GM12878 (cell line): ENCODE data around the gene FNDC11. TPM values are rescaled to one million over a fixed set of nuclear protein-coding genes. Genes with fewer than 3 reads are reported as not detected.
A peak's percentile ranks its signal among the peaks of the same experiment; 100 is the strongest.

Experiments
- CREM ChIP-seq: IDR thresholded peaks from 2 replicates; pipeline ENCODE4 v1.6.1; 2014; ENCODE audit warnings: antibody characterized with exemption, low read depth
- E4F1 ChIP-seq: fragments of 450-650 bp; IDR thresholded peaks from 2 replicates; pipeline ENCODE4 v1.6.1; 2018; ENCODE audit warnings: borderline replicate concordance, mild to moderate bottlenecking; ENCODE audit not compliant: partially characterized antibody
- HDAC6 ChIP-seq: fragments of 200-600 bp; sonication (generic); IDR thresholded peaks from one replicate; pipeline ENCODE4 v1.8.0; 2017; ENCODE audit warnings: antibody characterized with exemption; ENCODE audit not compliant: unreplicated experiment
- HSF1 ChIP-seq: fragments of 150-350 bp; IDR thresholded peaks from 2 replicates; pipeline ENCODE4 v1.6.1; 2014; ENCODE audit warnings: mild to moderate bottlenecking, low read depth, low read length
- MEF2A ChIP-seq: IDR thresholded peaks from 2 replicates; pipeline ENCODE4 v1.6.1; 2011; ENCODE audit warnings: low read depth, mild to moderate bottlenecking, low read length, moderate library complexity; ENCODE audit not compliant: insufficient read depth
- MLLT1 ChIP-seq: fragments of 450-650 bp; IDR thresholded peaks from 2 replicates; pipeline ENCODE4 v1.6.1; 2016; ENCODE audit warnings: mild to moderate bottlenecking
- MTA2 ChIP-seq: fragments of 450-650 bp; IDR thresholded peaks from 2 replicates; pipeline ENCODE4 v1.6.1; 2016; ENCODE audit warnings: low read depth, mild to moderate bottlenecking, moderate library complexity
- MYB ChIP-seq: fragments of 150-350 bp; IDR thresholded peaks from 2 replicates; pipeline ENCODE4 v1.6.1; 2014; ENCODE audit warnings: mild to moderate bottlenecking, low read depth, low read length, borderline replicate concordance
- NBN ChIP-seq: fragments of 450-650 bp; IDR thresholded peaks from 2 replicates; pipeline ENCODE4 v1.6.1; 2016
- RELA ChIP-seq: fragments of 450-650 bp; IDR thresholded peaks from 2 replicates; pipeline ENCODE4 v1.8.0; 2014; ENCODE audit warnings: borderline replicate concordance; ENCODE audit not compliant: partially characterized antibody
- RFX5 ChIP-seq: IDR thresholded peaks from 2 replicates; pipeline ENCODE4 v1.6.1; 2011; ENCODE audit warnings: low read depth, low read length, improper control_type of control experiment
- STAT1 ChIP-seq: fragments of 450-650 bp; conservative IDR thresholded peaks from 2 replicates; pipeline ENCODE4 v1.6.1; 2014; ENCODE audit warnings: antibody characterized with exemption, mild to moderate bottlenecking
- SUZ12 ChIP-seq: fragments of 200-600 bp; sonication (generic); IDR thresholded peaks from one replicate; pipeline ENCODE4 v1.6.1; 2018; ENCODE audit warnings: antibody characterized with exemption, mild to moderate bottlenecking; ENCODE audit not compliant: unreplicated experiment
- TCF3 ChIP-seq: IDR thresholded peaks from 2 replicates; pipeline ENCODE4 v1.6.1; 2012; ENCODE audit warnings: low read depth, mild to moderate bottlenecking, low read length, borderline replicate concordance; ENCODE audit not compliant: insufficient read depth
- USF1 ChIP-seq: IDR thresholded peaks from 2 replicates; pipeline ENCODE4 v1.6.1; 2011; ENCODE audit warnings: borderline replicate concordance, low read depth, mild to moderate bottlenecking, moderate library complexity, mixed read lengths, low read length; ENCODE audit not compliant: insufficient read depth; ENCODE audit errors: extremely low read length
- ZNF217 ChIP-seq: fragments of 450-650 bp; IDR thresholded peaks from 2 replicates; pipeline ENCODE4 v1.6.1; 2017; ENCODE audit warnings: antibody characterized with exemption, mild to moderate bottlenecking
- ZNF24 ChIP-seq: fragments of 450-650 bp; IDR thresholded peaks from 2 replicates; pipeline ENCODE4 v1.6.1; 2017; ENCODE audit warnings: antibody characterized with exemption, mild to moderate bottlenecking
- ZNF687 ChIP-seq: fragments of 450-650 bp; IDR thresholded peaks from 2 replicates; pipeline ENCODE4 v1.6.1; 2017; ENCODE audit warnings: mild to moderate bottlenecking, moderate library complexity
- ZZZ3 ChIP-seq: IDR thresholded peaks from 2 replicates; pipeline ENCODE4 v1.6.1; 2011; ENCODE audit warnings: low read depth; ENCODE audit not compliant: control insufficient read depth, insufficient read length
- polyA plus RNA-seq, 11 experiments: library from polyadenylated mRNA; depleted of rRNA in 4 of 11; unstranded in 6 of 11; stranded (reverse) in 5 of 11; fragments of >200 nt; fragmentation: Nextera tagmentation in 4 of 11; fragmentation: Illumina TruSeq in 1 of 11; extraction: Ambion mirVana in 4 of 11; extraction: Trizol in 1 of 11; gene quantifications; 1 replicate in 1 of 11; 2 replicates in 10 of 11; pipeline versions ENCODE4 v1.2.1 to v1.2.3, GENCODE V29; 2011 to 2016; ENCODE audit warnings: inconsistent platforms in 2 of 11, missing spikeins in 2 of 11, low read depth in 1 of 11
- total RNA-seq, 4 experiments: library from RNA; depleted of rRNA in 3 of 4; stranded (reverse); fragments of >200 nt in 3 of 4; fragmentation: Illumina TruSeq in 1 of 4; extraction: Trizol in 1 of 4; gene quantifications; 2 replicates each; pipeline versions ENCODE4 v1.2.1 to v1.2.3, GENCODE V29; 2013 to 2021

The FNDC11 gene
- total and polyA plus RNA-seq, 10 of the 15 experiments (the other 5 are each of a cell fraction or from before 2014, with no cell fraction given), result 0.09 to 0.72 (median 0.34) TPM; not detected in 2

GRCh38 chr20:63537525-63538203 is 16.3 kb upstream of the FNDC11 start (continued):
- no peak for TF ChIP-seq SUZ12
- TF ChIP-seq MYB, result no peak
- 0 out of 2 replicates have a peak, but pooled peaks have one; percentile 20 for TF ChIP-seq ZNF217
- TF ChIP-seq ZNF687, result no peak
- peak; percentile 75; the same call in 1 of the 2 replicates for TF ChIP-seq STAT1
- TF ChIP-seq HSF1, result 0 out of 2 replicates have a peak, but pooled peaks have one; percentile 30
- TF ChIP-seq NBN, result no peak; the same call in none of the 2 replicates
- peak; percentile 94 for TF ChIP-seq RELA
- TF ChIP-seq E4F1, result peak; percentile 29
- no peak for TF ChIP-seq ZZZ3
- TF ChIP-seq MEF2A, result peak; percentile 54; the same call in 1 of the 2 replicates
- no peak for TF ChIP-seq RFX5
- no peak for TF ChIP-seq HDAC6
- TF ChIP-seq MLLT1, result 0 out of 2 replicates have a peak, but pooled peaks have one; percentile 31
- TF ChIP-seq USF1, result no peak
- no peak for TF ChIP-seq MTA2
- 0 out of 2 replicates have a peak, but pooled peaks have one; percentile 20 for TF ChIP-seq ZNF24
- peak; percentile 94 for TF ChIP-seq TCF3
- peak; percentile 31; the same call in 1 of the 2 replicates for TF ChIP-seq CREM
